ENCODE results near the gene TOB2. TPM values are rescaled to one million over a fixed set of nuclear protein-coding genes. Genes with fewer than 3 reads are reported as not detected.

Gene TOB2
- total and polyA plus RNA-seq, 4 donors, result 9.8 to 17.1 (median 12.3) TPM

- H3K9me3 ChIP-seq (ENCODE audit: control insufficient read depth in 4 of 4, low read length in 3 of 4), result no peaks in the 10 kb centered on the region
- no peak for DNase-seq (ENCODE audit: low spot score)
- peaks cover 0 to 27% (median 8%) of the 10 kb centered on the region in 4 donors for H3K36me3 ChIP-seq (ENCODE audit: control insufficient read depth in 4 of 4, insufficient read depth in 3 of 4, low read depth in 1 of 4, low read length in 3 of 4)
- H3K4me3 ChIP-seq (ENCODE audit: low read depth in 1 of 3, low read length in 3 of 3), result no peak overlapping the region
- H3K4me1 ChIP-seq (ENCODE audit: control insufficient read depth in 4 of 4, insufficient read depth in 4 of 4, low read length in 3 of 4), result peaks cover 10 to 68% (median 57%) of the 10 kb centered on the region in 4 donors
- TF ChIP-seq, protein P1, sequence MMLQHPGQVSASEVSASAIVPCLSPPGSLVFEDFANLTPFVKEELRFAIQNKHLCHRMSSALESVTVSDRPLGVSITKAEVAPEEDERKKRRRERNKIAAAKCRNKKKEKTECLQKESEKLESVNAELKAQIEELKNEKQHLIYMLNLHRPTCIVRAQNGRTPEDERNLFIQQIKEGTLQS (IDR thresholded peaks at IDR 0.05), result no peak
- TF ChIP-seq FOXA1 (IDR thresholded peaks at IDR 0.05) (no peak), FOXA2 (IDR thresholded peaks at IDR 0.05) (no peak), YY1 (IDR thresholded peaks at IDR 0.05) (no peak), SP1 (IDR thresholded peaks at IDR 0.05) (no peak), HNF4G (IDR thresholded peaks at IDR 0.05) (no peak)
- H3K27me3 ChIP-seq (ENCODE audit: control insufficient read depth in 4 of 4, insufficient read depth in 4 of 4, low read length in 3 of 4), result no peaks in the 10 kb centered on the region
- 95% methylated on average over 8 of the region's 8 CpGs for WGBS
- peak overlapping the region; percentile 77 to 98 for H3K27ac ChIP-seq (ENCODE audit: low read depth in 1 of 2, low read length in 2 of 2)
- no peak overlapping the region for H3K9ac ChIP-seq (ENCODE audit: low read depth in 1 of 2, low read length in 2 of 2)
Measured at GRCh38 chr22:41398921-41399320, 47.7 kb downstream of the TOB2 start.

DNA sequence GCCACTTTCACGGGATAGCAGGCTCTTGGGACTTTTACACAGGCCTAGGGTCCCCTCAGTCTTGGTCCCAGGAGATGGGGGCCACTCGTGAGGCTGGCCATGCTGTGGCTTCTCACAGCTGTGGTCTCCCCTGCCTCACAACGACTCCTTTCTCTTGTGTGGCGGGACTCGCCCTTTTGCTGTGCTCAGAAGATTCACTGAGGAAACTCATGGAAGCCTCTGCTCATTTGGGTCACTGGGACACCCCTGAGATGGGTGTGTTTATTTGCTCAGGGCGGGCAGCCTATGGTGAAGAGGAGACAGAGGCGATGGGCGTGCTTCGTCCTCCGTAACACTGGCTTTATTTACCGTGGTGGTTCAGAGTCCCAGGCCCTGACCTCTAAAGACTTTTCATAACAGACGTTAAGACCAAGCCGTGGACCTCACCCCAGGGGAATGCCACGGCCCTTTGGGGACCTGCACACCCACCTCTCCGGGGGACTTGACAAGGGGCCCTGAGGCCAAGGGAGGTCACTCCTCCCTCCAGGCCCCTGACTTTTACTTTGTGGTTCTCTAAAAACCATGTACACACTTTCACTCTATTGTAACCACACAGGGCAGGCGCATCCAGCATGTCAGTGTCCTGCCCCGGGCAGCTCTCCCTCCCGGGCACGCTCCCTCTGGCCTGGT is 49.3 kb downstream of the TOB2 start:
- no peaks in the 10 kb centered on the region for H3K9me3 ChIP-seq (ENCODE audit: control insufficient read depth in 4 of 4, low read length in 3 of 4)
- peak overlapping the region in 1 of 3 donors; percentile 15 for H3K4me3 ChIP-seq (ENCODE audit: low read depth in 1 of 3, low read length in 3 of 3)
- DNase-seq (ENCODE audit: low spot score), result peak; percentile 57
- peaks cover 0 to 28% (median 8%) of the 10 kb centered on the region in 4 donors for H3K36me3 ChIP-seq (ENCODE audit: control insufficient read depth in 4 of 4, insufficient read depth in 3 of 4, low read depth in 1 of 4, low read length in 3 of 4)
- no peaks in the 10 kb centered on the region for H3K27me3 ChIP-seq (ENCODE audit: control insufficient read depth in 4 of 4, insufficient read depth in 4 of 4, low read length in 3 of 4)
- peaks cover 12 to 65% (median 57%) of the 10 kb centered on the region in 4 donors for H3K4me1 ChIP-seq (ENCODE audit: control insufficient read depth in 4 of 4, insufficient read depth in 4 of 4, low read length in 3 of 4)
- TF ChIP-seq EGR1 (IDR thresholded peaks at IDR 0.05; ENCODE audit: low read depth in 2 of 2) (peak in 1 of 2 donors; percentile 17), RXRA (IDR thresholded peaks at IDR 0.05) (peak; percentile 97 to 98), HNF4A (conservative IDR thresholded peaks at IDR 0.05) (peak; percentile 91 to 93), ZBTB33 (IDR thresholded peaks at IDR 0.05) (peak; percentile 61), TAF1 (conservative IDR thresholded peaks at IDR 0.05) (no peak), YY1 (IDR thresholded peaks at IDR 0.05) (peak; percentile 81), NR2F2 (IDR thresholded peaks at IDR 0.05) (peak; percentile 80), HNF4G (IDR thresholded peaks at IDR 0.05) (peak; percentile 67), FOXA1 (IDR thresholded peaks at IDR 0.05) (peak; percentile 92), JUND (IDR thresholded peaks at IDR 0.05) (peak; percentile 81), MAX (IDR thresholded peaks at IDR 0.05) (peak; percentile 62), GABPA (IDR thresholded peaks at IDR 0.05 in 1 of 2, conservative IDR thresholded peaks at IDR 0.05 in 1 of 2) (peak in 1 of 2 donors; percentile 37), RAD21 (IDR thresholded peaks at IDR 0.05) (peak; percentile 14 to 49), SP1 (IDR thresholded peaks at IDR 0.05) (peak; percentile 98), FOXA2 (IDR thresholded peaks at IDR 0.05) (peak; percentile 92)
- TF ChIP-seq, protein P1 (IDR thresholded peaks at IDR 0.05), result no peak
- TF ChIP-seq, protein P2, sequence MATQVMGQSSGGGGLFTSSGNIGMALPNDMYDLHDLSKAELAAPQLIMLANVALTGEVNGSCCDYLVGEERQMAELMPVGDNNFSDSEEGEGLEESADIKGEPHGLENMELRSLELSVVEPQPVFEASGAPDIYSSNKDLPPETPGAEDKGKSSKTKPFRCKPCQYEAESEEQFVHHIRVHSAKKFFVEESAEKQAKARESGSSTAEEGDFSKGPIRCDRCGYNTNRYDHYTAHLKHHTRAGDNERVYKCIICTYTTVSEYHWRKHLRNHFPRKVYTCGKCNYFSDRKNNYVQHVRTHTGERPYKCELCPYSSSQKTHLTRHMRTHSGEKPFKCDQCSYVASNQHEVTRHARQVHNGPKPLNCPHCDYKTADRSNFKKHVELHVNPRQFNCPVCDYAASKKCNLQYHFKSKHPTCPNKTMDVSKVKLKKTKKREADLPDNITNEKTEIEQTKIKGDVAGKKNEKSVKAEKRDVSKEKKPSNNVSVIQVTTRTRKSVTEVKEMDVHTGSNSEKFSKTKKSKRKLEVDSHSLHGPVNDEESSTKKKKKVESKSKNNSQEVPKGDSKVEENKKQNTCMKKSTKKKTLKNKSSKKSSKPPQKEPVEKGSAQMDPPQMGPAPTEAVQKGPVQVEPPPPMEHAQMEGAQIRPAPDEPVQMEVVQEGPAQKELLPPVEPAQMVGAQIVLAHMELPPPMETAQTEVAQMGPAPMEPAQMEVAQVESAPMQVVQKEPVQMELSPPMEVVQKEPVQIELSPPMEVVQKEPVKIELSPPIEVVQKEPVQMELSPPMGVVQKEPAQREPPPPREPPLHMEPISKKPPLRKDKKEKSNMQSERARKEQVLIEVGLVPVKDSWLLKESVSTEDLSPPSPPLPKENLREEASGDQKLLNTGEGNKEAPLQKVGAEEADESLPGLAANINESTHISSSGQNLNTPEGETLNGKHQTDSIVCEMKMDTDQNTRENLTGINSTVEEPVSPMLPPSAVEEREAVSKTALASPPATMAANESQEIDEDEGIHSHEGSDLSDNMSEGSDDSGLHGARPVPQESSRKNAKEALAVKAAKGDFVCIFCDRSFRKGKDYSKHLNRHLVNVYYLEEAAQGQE (IDR thresholded peaks at IDR 0.05), result peak; percentile 70
- TF ChIP-seq, protein P3, sequence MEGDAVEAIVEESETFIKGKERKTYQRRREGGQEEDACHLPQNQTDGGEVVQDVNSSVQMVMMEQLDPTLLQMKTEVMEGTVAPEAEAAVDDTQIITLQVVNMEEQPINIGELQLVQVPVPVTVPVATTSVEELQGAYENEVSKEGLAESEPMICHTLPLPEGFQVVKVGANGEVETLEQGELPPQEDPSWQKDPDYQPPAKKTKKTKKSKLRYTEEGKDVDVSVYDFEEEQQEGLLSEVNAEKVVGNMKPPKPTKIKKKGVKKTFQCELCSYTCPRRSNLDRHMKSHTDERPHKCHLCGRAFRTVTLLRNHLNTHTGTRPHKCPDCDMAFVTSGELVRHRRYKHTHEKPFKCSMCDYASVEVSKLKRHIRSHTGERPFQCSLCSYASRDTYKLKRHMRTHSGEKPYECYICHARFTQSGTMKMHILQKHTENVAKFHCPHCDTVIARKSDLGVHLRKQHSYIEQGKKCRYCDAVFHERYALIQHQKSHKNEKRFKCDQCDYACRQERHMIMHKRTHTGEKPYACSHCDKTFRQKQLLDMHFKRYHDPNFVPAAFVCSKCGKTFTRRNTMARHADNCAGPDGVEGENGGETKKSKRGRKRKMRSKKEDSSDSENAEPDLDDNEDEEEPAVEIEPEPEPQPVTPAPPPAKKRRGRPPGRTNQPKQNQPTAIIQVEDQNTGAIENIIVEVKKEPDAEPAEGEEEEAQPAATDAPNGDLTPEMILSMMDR (IDR thresholded peaks at IDR 0.05; ENCODE audit: low read depth, low read length, missing input control), result no peak
- peak overlapping the region; percentile 77 to 98 for H3K27ac ChIP-seq (ENCODE audit: low read depth in 1 of 2, low read length in 2 of 2)
- H3K9ac ChIP-seq (ENCODE audit: low read depth in 1 of 2, low read length in 2 of 2), result peak overlapping the region in 1 of 2 donors; percentile 94
- 28% methylated on average over 19 of the region's 19 CpGs for WGBS

Measured in liver (tissue), 9 donors.